SK-N-SH treated with all-trans-retinoic acid at 6 μM for 48 hours (cell line): ENCODE measurements around the gene RNASE1.

Experiments used
- ARNTL ChIP-seq: fragments of 450-650 bp; formaldehyde crosslinking; IDR thresholded peaks from 2 replicates; pipeline ENCODE4 v1.5.0; 2020; ENCODE audit warnings: low read depth, mild to moderate bottlenecking, moderate library complexity, borderline replicate concordance
- ESRRG ChIP-seq: fragments of 250-450 bp; sonication (Bioruptor Pico); IDR thresholded peaks from 2 replicates; pipeline ENCODE4 v1.6.1; 2021; ENCODE audit warnings: mild to moderate bottlenecking
- POU6F1 ChIP-seq: fragments of 250-450 bp; sonication (Bioruptor Pico); IDR thresholded peaks from 2 replicates; pipeline ENCODE4 v1.8.0; 2021; ENCODE audit warnings: low read depth, mild to moderate bottlenecking, moderate library complexity, borderline replicate concordance
- PPARA ChIP-seq: fragments of 250-450 bp; sonication (Bioruptor Pico); IDR thresholded peaks from 2 replicates; pipeline ENCODE4 v1.5.0; 2020; ENCODE audit warnings: mild to moderate bottlenecking, borderline replicate concordance
- SNAI2 ChIP-seq: fragments of 250-450 bp; sonication (Bioruptor Pico); IDR thresholded peaks from 2 replicates; pipeline ENCODE4 v1.5.0; 2020; ENCODE audit warnings: mild to moderate bottlenecking, moderate library complexity
- TOX ChIP-seq: fragments of 250-450 bp; sonication (Bioruptor Pico); IDR thresholded peaks from 2 replicates; pipeline ENCODE4 v1.8.0; 2021; ENCODE audit warnings: mild to moderate bottlenecking, moderate library complexity, borderline replicate concordance
- ZFP3 ChIP-seq: fragments of 250-450 bp; sonication (Bioruptor Pico); IDR thresholded peaks from 2 replicates; pipeline ENCODE4 v1.5.0; 2020; ENCODE audit warnings: mild to moderate bottlenecking, moderate library complexity
- ZNF8 ChIP-seq: fragments of 450-650 bp; formaldehyde crosslinking; IDR thresholded peaks from 2 replicates; pipeline ENCODE4 v1.5.0; 2020; ENCODE audit warnings: mild to moderate bottlenecking, moderate library complexity
- TF ChIP-seq, protein P1 (sequence below): fragments of 250-450 bp; sonication (Bioruptor Pico); IDR thresholded peaks from 2 replicates; pipeline ENCODE4 v1.5.1; 2021; ENCODE audit warnings: mild to moderate bottlenecking, moderate library complexity
- TF ChIP-seq, protein P2 (sequence below): fragments of 250-450 bp; sonication (Bioruptor Pico); IDR thresholded peaks from 2 replicates; pipeline ENCODE4 v1.8.0; 2020; ENCODE audit warnings: mild to moderate bottlenecking, moderate library complexity, borderline replicate concordance

GRCh38 chr14:20848316-20848954, 45.8 kb upstream of the RNASE1 start:
- TF ChIP-seq ARNTL (CRISPR knock-in tag): no peak
- no peak for TF ChIP-seq PPARA (CRISPR knock-in tag)
- no peak for TF ChIP-seq ZFP3 (CRISPR knock-in tag)
- TF ChIP-seq TOX (CRISPR knock-in tag): no peak
- no peak for TF ChIP-seq POU6F1 (CRISPR knock-in tag)
- TF ChIP-seq, protein P1, sequence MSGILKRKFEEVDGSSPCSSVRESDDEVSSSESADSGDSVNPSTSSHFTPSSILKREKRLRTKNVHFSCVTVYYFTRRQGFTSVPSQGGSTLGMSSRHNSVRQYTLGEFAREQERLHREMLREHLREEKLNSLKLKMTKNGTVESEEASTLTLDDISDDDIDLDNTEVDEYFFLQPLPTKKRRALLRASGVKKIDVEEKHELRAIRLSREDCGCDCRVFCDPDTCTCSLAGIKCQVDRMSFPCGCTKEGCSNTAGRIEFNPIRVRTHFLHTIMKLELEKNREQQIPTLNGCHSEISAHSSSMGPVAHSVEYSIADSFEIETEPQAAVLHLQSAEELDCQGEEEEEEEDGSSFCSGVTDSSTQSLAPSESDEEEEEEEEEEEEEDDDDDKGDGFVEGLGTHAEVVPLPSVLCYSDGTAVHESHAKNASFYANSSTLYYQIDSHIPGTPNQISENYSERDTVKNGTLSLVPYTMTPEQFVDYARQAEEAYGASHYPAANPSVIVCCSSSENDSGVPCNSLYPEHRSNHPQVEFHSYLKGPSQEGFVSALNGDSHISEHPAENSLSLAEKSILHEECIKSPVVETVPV: no peak
- no peak for TF ChIP-seq SNAI2
- no peak for TF ChIP-seq ZNF8 (CRISPR knock-in tag)
- TF ChIP-seq, protein P2, sequence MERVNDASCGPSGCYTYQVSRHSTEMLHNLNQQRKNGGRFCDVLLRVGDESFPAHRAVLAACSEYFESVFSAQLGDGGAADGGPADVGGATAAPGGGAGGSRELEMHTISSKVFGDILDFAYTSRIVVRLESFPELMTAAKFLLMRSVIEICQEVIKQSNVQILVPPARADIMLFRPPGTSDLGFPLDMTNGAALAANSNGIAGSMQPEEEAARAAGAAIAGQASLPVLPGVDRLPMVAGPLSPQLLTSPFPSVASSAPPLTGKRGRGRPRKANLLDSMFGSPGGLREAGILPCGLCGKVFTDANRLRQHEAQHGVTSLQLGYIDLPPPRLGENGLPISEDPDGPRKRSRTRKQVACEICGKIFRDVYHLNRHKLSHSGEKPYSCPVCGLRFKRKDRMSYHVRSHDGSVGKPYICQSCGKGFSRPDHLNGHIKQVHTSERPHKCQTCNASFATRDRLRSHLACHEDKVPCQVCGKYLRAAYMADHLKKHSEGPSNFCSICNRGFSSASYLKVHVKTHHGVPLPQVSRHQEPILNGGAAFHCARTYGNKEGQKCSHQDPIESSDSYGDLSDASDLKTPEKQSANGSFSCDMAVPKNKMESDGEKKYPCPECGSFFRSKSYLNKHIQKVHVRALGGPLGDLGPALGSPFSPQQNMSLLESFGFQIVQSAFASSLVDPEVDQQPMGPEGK (CRISPR knock-in tag): no peak
- no peak for TF ChIP-seq ESRRG (CRISPR knock-in tag)
